Nephron progenitor cell (in vitro differentiated cells): ENCODE data around the gene ZNF524.

ENCODE experiments used
- DNase-seq: peaks from one replicate; pipeline ENCODE4 v3.0.0; 2021
- H3K27ac Mint-ChIP-seq: 2 replicates; pipeline ENCODE4 v1.8.0; 2021; ENCODE audit warnings: mild to moderate bottlenecking, moderate library complexity, mixed read lengths
- H3K27me3 Mint-ChIP-seq: 2 replicates; pipeline ENCODE4 v1.8.0; 2021; ENCODE audit warnings: mild to moderate bottlenecking, low read depth, mixed read lengths; ENCODE audit not compliant: poor library complexity
- H3K36me3 Mint-ChIP-seq: 2 replicates; pipeline ENCODE4 v1.8.0; 2021; ENCODE audit warnings: low read depth, mixed read lengths
- H3K4me1 Mint-ChIP-seq: 2 replicates; pipeline ENCODE4 v1.8.0; 2021; ENCODE audit warnings: mixed read lengths
- H3K4me3 Mint-ChIP-seq: 2 replicates; pipeline ENCODE4 v1.8.0; 2021; ENCODE audit warnings: mild to moderate bottlenecking, moderate library complexity, mixed read lengths
- H3K9me3 Mint-ChIP-seq: 2 replicates; pipeline ENCODE4 v1.8.0; 2021; ENCODE audit warnings: mild to moderate bottlenecking, moderate library complexity, mixed read lengths
- CTCF ChIP-seq: fragments of 200-600 bp; sonication (generic); IDR thresholded peaks from 2 replicates; pipeline ENCODE4 v1.5.0; 2021; ENCODE audit warnings: antibody characterized with exemption

The ZNF524 gene

GRCh38 chr19:55618426-55618825 lies 18.3 kb downstream of the ZNF524 start:
- peak overlapping the region; percentile 77 for H3K27ac Mint-ChIP-seq

GRCh38 chr19:55619286-55619685 lies 19.2 kb downstream of the ZNF524 start:
- no peak overlapping the region for H3K4me3 Mint-ChIP-seq
- H3K4me1 Mint-ChIP-seq: peaks cover 16% of the 10 kb centered on the region
- no peaks in the 10 kb centered on the region for H3K27me3 Mint-ChIP-seq
- H3K9me3 Mint-ChIP-seq: no peaks in the 10 kb centered on the region
- no peak for DNase-seq
- TF ChIP-seq CTCF: no peak
- H3K36me3 Mint-ChIP-seq: peaks cover 40% of the 10 kb centered on the region
- peak overlapping the region; percentile 91 for H3K27ac Mint-ChIP-seq

More at GRCh38 chr19:55618426-55618825, 18.3 kb downstream of the ZNF524 start:
- H3K27me3 Mint-ChIP-seq: no peaks in the 10 kb centered on the region
- TF ChIP-seq CTCF: no peak
- H3K36me3 Mint-ChIP-seq: peaks cover 33% of the 10 kb centered on the region
- no peak for DNase-seq
- H3K4me1 Mint-ChIP-seq: peaks cover 9% of the 10 kb centered on the region
- H3K4me3 Mint-ChIP-seq: no peak overlapping the region
- no peaks in the 10 kb centered on the region for H3K9me3 Mint-ChIP-seq

GRCh38 chr19:55620410-55621204 lies 20.5 kb downstream of the ZNF524 start:
- H3K9me3 Mint-ChIP-seq: no peaks in the 10 kb centered on the region
- H3K27ac Mint-ChIP-seq: peak overlapping the region; percentile 68
- no peaks in the 10 kb centered on the region for H3K27me3 Mint-ChIP-seq
- peaks cover 23% of the 10 kb centered on the region for H3K4me1 Mint-ChIP-seq
- DNase-seq: no peak
- TF ChIP-seq CTCF: no peak
- peaks cover 40% of the 10 kb centered on the region for H3K36me3 Mint-ChIP-seq
- H3K4me3 Mint-ChIP-seq: no peak overlapping the region

GRCh38 chr19:55621205-55621672 lies 21.2 kb downstream of the ZNF524 start:
- Mint-ChIP-seq H3K36me3 (peaks cover 40% of the 10 kb centered on the region), H3K27me3 (no peaks in the 10 kb centered on the region), H3K4me3 (no peak overlapping the region), H3K9me3 (no peaks in the 10 kb centered on the region), H3K4me1 (peaks cover 23% of the 10 kb centered on the region), H3K27ac (no peak overlapping the region)
- TF ChIP-seq CTCF: no peak
- no peak for DNase-seq

GRCh38 chr19:55621673-55622231 lies 21.7 kb downstream of the ZNF524 start:
- H3K27ac Mint-ChIP-seq: no peak overlapping the region
- DNase-seq: no peak
- H3K9me3 Mint-ChIP-seq: no peaks in the 10 kb centered on the region
- H3K4me1 Mint-ChIP-seq: peaks cover 23% of the 10 kb centered on the region
- H3K4me3 Mint-ChIP-seq: no peak overlapping the region
- peaks cover 38% of the 10 kb centered on the region for H3K36me3 Mint-ChIP-seq
- H3K27me3 Mint-ChIP-seq: peaks cover 3% of the 10 kb centered on the region
- TF ChIP-seq CTCF: no peak
